GM18499 (cell line): ENCODE data around the gene PLPP1.
A peak's percentile ranks its signal among the peaks of the same experiment; 100 is the strongest.

Experiments used
- ATAC-seq: cut with Tn5 transposase; IDR thresholded peaks from one replicate; pipeline ENCODE4 v1.9.1; 2021; ENCODE audit warnings: moderate number of reproducible peaks; ENCODE audit not compliant: insufficient read depth, unreplicated experiment

Gene PLPP1

DNA sequence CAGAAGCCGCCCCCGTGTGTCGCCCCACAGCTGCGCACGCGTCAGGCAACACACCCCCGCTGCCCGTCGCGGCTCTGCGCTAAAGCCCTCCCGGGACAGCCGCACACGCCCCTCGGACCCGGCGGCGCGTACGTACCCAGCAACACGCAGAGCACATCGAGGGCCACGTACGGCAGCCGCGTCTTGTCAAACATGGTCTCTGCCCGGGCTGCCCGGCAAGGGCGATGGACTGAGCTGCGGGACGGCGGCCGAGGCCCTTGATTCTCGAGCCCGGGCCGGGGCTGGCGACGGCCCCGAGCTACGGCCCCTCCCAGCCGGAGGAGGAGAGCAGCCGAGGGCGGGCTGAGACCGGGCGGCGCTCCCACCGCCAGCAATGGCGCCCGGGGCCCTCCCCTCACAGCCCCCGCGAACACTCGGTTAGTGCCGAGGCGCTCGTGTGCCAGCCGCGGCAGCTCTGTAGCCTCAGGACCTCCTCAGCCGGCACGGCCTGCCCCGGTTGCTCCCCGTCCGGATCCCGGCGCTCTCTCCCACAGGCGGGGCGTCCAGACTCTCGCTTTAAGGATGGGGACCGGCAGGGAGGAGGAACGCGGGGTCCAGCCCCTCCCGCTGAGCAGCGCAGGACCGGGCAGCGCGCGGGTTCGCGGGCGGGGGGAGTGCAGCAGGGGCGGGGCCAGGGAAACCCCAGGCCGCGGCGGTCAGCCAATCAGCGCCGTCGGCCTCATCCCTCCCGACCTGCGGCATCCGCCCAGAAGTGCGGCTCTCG lies at the start of gene PLPP1:
TSS of gene PLPP1 (minus strand) at position 529 of the 763 bp plus-strand sequence. CDS start at position 194, 335 bp downstream.
- peak; percentile 36 for ATAC-seq

DNA sequence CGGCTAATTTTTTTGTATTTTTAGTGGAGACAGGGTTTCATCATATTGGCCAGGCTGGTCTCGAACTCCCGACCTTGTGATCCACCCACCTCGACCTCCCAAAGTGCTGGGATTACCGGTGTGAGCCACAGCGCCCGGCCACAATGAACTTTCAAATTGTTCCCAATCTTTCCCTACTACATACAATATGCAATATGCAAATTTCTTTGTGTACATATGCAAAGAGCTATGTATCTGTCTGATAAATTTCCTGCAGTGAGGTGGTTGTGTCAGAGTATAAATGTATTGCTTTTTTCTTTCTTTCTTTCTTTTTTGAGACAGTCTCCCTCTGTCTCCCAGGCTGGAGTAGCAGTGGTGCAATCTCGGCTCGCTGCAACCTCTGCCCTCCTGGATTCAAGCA lies 48.8 kb upstream of the PLPP1 start:
- ATAC-seq = no peak

DNA sequence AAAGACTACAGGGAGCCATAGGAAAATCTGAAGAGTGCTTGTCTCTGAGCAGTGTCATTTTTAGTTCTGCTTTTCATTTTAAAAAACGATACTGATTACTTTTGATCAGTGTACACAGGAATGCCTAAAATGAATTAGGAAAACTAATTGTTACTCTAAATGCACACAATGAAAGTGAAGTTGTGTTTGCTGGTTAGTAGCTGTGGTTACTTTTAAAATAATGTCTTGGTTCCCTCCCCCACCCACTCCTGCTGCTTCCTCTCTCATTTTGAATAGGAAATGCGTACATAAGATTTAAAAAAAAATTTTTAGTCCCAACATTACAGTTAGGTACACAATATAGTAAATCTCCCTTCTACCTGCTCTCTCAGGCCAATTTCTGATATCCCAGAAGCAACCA lies 47.5 kb upstream of the PLPP1 start:
- no peak for ATAC-seq

DNA sequence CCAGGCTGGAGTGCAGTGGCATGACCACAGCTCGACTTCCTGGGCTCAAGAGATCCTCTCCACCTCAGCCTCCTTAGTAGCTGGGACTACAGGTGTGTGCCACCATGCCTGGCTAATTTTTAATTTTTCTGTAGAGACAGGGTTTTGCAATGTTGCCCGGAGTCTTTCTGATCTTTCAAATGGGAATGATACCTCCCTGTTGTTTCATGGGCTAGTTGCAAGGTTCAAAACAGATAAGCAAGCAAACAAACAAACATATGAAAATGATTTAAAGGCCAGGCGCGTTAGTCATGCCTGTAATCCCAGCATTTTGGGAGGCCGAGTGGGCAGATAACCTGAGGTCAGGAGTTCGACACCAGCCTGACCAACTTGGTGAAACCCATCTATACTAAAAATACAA lies 45.3 kb upstream of the PLPP1 start:
- ATAC-seq = no peak

- ATAC-seq = no peak
Measured at GRCh38 chr5:55578771-55579170, 44.0 kb upstream of the PLPP1 start.

DNA sequence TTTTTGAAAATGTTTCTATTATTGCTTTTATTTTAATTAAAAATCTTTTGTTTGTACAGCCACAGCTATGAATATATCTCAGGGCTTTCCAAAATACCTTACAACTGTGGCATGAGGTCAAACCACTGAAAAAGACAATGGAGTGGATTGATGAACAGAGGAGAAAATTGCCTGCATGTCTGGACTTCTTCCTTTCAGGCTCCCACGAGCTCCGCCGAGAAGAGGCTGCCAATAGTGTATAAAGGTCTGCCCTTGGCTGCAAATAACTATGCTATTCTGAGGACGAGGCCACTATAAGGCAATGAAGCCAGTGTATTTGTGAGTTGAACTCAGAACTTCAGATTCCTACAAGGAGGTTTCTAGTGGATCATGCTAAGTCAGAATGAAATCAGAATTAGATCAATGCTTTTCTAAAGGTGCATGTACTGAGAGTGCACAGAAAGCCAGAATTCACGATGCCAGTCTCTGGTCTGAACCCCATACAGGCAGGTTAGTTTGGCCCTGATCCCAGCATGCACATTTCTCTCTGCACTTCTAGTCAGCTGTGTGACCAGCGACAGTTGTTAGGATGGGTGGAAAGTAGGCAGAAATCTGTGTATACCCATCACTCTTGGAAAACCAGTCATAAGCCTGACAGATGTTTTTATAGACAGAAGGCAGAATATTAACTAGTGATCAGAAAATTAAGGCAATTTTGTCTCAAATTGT lies 42.7 kb upstream of the PLPP1 start:
- ATAC-seq = no peak

- ATAC-seq = no peak
Measured at GRCh38 chr5:55576661-55577060, 41.9 kb upstream of the PLPP1 start.

GRCh38 chr5:55575815-55576583 lies 41.2 kb upstream of the PLPP1 start:
- ATAC-seq = no peak

GRCh38 chr5:55572600-55572999 lies 37.8 kb upstream of the PLPP1 start:
- no peak for ATAC-seq

DNA sequence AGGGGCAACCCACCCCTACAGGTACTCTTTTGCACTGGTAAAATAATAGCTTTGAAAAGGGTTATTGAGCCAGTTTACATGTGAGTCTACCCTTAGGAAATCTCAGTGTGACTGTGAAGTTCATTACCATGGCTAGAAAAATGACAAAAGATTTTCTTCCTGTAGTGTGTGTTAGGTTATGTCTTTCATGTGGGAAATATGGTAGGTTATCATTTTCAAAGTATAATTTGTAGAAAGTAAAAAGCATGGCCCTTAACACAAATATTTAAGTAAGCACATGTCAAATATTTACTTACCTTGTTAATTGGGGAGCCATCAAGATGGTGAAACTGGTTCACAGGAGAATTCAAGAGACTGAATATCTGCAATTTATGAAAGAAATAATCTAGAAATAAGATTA lies 37.3 kb upstream of the PLPP1 start:
- ATAC-seq = no peak

DNA sequence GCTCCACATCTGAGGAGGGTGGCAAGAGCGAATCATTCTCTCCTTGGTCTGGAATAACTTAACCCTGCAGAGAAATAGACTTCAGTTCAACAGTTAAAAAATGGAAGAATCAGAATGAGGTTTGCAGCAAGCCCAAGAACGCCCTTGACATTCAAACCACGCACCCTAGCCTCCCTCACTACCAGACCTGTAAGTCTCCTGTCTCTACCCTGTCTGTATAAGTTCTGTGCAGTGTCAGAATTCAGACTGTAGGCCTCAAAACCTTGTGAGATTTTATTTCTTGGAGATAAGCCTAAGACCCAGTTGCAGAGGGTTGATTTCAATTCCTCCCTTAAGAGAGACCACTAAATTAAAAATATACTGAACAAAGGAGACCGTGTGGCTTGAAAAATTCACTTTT lies 35.8 kb upstream of the PLPP1 start:
- no peak for ATAC-seq

DNA sequence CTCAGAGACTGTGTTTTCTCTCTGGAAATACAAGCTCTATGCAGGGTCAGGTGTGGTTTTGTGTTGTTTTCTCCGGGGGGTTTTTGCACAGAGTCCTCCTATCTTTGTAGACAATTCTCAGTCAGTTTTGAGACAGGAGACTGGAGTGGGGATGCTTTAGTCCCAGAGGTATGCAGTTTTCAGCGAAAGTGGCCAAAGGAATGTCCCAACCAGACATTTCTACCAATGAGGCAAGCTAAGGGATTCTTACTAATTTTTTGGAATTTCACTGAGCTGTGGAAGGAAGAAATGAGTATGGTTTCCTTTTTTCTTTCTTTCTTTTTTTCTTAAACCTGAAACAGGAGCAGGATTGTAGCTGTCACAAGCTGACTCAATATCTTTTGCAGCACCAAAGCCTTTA lies 35.3 kb upstream of the PLPP1 start:
- ATAC-seq = no peak

- no peak for ATAC-seq
Measured at GRCh38 chr5:55569513-55569865, 34.7 kb upstream of the PLPP1 start.

- no peak for ATAC-seq
Measured at GRCh38 chr5:55568654-55569512, 34.1 kb upstream of the PLPP1 start.

DNA sequence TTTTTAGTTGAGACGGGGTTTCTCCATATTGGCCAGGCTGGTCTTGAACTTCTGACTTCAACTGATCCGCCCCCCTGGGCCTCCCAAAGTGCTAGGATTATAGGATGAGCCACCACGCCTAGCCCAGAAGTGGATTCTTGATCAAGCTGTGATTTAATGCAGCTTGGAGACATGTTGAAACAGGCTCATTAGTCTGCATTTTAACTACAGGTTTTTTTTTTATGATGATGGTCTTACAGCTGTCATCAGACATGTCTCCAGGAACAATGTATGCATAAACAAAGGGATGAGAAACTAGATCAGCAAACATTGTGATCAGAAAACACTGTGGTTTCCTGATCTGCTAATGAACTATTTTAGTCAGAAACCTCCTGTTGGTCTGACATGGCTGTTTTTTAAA lies 30.0 kb upstream of the PLPP1 start:
- peak; percentile 67 for ATAC-seq

- ATAC-seq = no peak
Measured at GRCh38 chr5:55558484-55558883, 23.7 kb upstream of the PLPP1 start.

DNA sequence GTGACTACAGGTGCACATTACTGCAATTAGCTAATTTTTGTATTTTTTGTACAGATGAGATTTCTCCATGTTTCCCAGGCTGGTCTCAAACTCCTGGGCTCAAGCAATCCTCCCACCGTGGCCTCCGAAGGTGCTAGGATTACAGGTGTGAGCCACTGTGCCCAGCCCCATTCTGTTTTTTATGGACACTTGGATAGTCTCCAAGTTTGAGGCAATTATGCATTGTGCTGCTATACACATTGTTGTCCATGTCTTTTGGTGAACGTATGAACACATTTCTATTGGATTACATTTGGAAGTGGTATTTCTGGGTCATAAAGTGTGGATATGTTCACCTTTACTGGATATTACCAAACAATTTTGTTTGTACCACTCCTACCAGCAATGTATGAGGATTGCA lies 22.4 kb upstream of the PLPP1 start:
- no peak for ATAC-seq

GRCh38 chr5:55554585-55555202 lies 19.9 kb upstream of the PLPP1 start:
- ATAC-seq = no peak

GRCh38 chr5:55551904-55552303 lies 17.1 kb upstream of the PLPP1 start:
- no peak for ATAC-seq

GRCh38 chr5:55551358-55551757 lies 16.6 kb upstream of the PLPP1 start:
- ATAC-seq = no peak
